ACHN (cell line): ENCODE measurements around the gene ADK.
A peak's percentile ranks its signal among the peaks of the same experiment; 100 is the strongest.

ENCODE experiments used
- DNase-seq: peaks from one replicate; pipeline ENCODE4 v3.0.0-alpha.2; 2015
- in situ Hi-C: cut with HindIII; loops from 2 replicates; pipeline ENCODE4 v1.10.0; 2017; ENCODE audit warnings: low sequenced_read_pairs, low pct_ligation_motif_present, low pct_unique_long_range_greater_than_20kb

The ADK gene

GRCh38 chr10:74150990-74151878 is at the start of gene ADK:
Gene ADK, plus strand, starts transcription at chr10:74151221. Its CDS starts 58 bp downstream, at chr10:74151279.
- in situ Hi-C loops = no loop called here

GRCh38 chr10:74103560-74104258 is 47.3 kb upstream of the ADK start:
- DNase-seq = peak; percentile 51
- in situ Hi-C loops = no loop called here

More at GRCh38 chr10:74150990-74151878, at the start of gene ADK:
- DNase-seq = peak; percentile 99

DNA sequence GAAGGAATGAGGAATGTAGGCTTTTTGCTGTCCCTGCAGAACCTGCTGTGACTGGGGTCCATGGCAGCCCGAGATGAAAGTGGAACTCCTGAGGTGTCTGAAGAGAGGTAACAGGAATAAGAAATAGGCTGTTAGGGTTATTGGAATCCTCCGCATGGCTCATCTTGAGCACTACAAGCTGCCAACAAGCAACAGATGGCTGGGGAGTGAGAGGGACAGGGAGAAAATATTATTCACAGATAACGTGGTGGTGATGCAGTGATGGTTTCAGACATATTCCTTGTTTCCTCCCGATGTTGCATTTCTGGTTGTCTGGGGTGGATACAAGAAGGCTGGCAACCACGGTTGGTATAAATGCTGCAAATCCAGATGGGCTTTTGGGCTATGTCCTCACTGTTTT is 46.5 kb upstream of the ADK start:
- DNase-seq = no peak
- in situ Hi-C loops = no loop called here

- no peak for DNase-seq
- in situ Hi-C loops = no loop called here
These were observed 46.0 kb upstream of the ADK start for GRCh38 chr10:74104996-74105395.

DNA sequence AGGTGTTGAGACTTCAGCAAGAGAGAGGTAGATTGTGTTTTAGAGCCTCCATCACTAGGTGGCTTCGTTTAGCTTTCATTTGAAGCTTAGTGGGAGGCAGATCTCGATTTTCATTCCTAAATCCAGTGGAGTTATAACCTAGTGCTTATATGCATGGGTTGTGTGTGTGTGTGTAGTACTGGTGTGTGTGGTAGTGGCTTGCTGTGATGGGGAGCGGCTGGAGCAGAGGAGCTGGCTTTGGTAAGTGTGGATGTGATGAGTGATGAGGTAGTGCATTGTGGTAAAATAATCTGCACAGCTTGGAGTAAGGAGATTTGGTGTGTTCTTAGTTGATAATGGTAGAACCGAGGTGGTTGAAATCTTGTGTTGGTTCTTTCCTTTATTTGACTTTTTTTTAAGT is 43.6 kb upstream of the ADK start:
- in situ Hi-C loops = no loop called here
- no peak for DNase-seq

DNA sequence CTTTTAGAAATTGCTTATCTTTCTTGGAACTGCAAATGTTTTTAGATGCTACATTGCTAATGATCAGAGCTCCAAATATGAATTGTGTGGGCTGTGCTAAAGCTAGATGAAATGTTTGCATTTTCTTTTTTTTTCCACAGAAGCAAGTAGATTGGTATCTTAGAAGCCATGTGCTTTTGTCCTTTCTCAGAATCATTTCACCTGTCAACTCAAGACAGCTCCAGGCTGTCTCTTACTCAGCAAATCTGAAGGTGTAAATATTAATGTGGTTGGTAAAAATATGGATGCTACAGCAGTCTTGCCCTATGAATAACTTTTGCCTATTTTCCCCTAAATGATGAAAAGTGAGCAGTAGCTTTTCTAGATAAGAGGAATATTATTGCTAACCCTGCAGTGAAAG is 41.6 kb upstream of the ADK start:
- in situ Hi-C loops = no loop called here
- no peak for DNase-seq

DNA sequence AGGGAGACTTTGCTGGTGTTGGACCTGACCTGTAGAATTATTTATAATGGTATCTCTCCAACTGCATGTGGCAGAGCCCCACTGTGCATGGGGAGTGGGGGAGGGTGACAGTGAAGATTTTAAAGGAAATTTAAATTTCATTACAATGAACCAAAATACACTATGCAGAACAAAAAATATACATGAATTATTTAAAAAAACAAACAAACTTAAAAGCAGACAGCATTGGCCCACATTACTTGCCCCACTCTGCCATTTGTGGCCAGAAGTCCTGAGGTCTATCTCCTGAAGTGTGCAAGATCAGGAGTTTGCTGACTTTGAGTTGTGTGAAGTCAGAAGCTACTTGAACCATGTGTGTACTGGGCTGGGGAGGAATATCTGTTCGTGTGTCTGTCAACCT is 40.9 kb upstream of the ADK start:
- in situ Hi-C loops = no loop called here
- no peak for DNase-seq

DNA sequence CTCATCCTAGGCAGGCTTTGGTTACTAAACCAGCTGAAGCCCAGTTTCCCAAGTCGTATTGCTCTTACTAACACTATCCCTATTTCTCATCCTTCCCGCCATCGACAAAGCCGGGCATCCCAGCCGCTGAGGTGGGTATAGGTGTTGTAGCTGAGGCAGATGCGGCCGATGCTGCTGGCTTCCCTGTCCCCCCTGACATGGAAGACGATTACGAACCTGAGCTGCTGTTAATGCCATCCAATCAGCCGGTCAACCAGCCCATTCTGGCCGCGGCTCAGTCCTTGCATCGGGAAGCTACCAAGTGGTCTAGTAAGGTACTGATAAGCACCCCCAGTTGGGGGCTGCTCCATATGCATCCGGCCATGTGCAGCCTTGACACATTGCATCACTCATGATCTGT is 39.2 kb upstream of the ADK start:
- in situ Hi-C loops = no loop called here
- DNase-seq = no peak

DNA sequence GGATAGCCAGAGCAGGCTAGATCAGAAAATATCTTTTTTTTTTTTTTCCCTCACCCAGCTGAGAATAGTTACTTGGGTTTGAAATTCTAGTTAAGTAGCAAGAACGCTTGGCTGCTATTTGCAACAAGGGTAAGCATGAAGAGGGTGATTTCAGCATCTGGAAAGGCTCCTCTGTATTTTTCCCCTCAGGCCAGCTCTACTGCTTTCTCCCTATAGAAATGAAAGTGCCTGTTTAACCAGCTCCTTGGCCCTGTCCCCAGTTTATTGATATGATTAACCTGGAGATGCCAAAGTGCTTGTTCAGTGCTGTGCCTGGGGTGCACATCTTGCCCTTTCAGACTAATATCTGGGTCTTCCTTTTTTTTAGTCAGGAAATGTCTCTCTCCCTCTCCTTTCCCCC is 37.5 kb upstream of the ADK start:
- DNase-seq = peak; percentile 90
- in situ Hi-C loops = no loop called here

GRCh38 chr10:74114041-74114448 is 37.0 kb upstream of the ADK start:
- in situ Hi-C loops = no loop called here
- peak; percentile 34 for DNase-seq

- in situ Hi-C loops = no loop called here
- no peak for DNase-seq
These were observed 33.3 kb upstream of the ADK start for GRCh38 chr10:74117738-74118137.

GRCh38 chr10:74118804-74119203 is 32.2 kb upstream of the ADK start:
- in situ Hi-C loops = no loop called here
- no peak for DNase-seq

- no peak for DNase-seq
- in situ Hi-C loops = no loop called here
These were observed 30.1 kb upstream of the ADK start for GRCh38 chr10:74120911-74121310.

DNA sequence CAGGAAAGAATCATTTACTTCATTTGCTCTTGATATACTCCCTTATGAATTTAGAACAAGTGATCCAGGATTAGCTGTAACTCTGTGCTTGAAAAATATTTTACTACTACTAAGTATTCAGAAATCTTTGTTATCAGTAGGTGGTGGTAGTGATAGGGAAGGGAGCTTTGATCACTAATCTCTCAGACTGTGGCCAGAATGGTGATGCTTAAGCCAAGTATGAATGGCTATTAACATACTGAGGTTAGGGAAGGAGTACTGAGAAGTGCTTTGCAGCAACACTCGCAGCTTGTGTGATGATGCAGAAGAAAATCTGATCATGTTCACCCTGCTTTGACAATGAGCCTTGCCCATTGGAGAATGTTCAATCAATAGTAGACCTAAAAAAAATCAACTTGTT is 29.7 kb upstream of the ADK start:
- DNase-seq = no peak
- in situ Hi-C loops = no loop called here

- DNase-seq = no peak
- in situ Hi-C loops = no loop called here
These were observed 29.0 kb upstream of the ADK start for GRCh38 chr10:74122060-74122459.

- DNase-seq = no peak
- in situ Hi-C loops = no loop called here
These were observed 27.9 kb upstream of the ADK start for GRCh38 chr10:74123081-74123480.

- no peak for DNase-seq
- in situ Hi-C loops = no loop called here
These were observed 16.8 kb upstream of the ADK start for GRCh38 chr10:74133923-74134820.

DNA sequence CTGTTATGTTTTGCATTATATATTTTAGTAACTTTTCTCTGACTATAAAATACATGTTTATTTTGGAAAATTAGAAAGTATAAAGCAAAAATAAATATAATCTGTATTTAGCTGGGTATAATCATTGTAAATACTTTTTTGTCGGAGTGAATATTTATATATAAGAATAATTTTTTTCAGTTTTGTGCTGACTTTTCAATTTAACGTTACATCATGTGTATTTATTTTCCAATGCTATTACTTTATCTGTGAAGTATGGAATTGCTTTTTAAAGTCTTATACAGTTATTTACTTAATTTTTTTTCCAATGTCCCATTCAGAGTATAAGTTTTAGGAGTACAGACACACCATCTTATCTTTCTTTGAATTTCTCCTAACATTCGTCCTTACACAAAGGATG is 15.6 kb upstream of the ADK start:
- DNase-seq = no peak
- in situ Hi-C loops = no loop called here

GRCh38 chr10:74137992-74138391 is 13.0 kb upstream of the ADK start:
- DNase-seq = no peak
- in situ Hi-C loops = no loop called here
